NK-92 (cell line): ENCODE measurements around the gene CD82.

Experiments
- DNase-seq: peaks from one replicate; lab custom pipeline; 2025; ENCODE audit not compliant: unreplicated experiment; lab: John Stamatoyannopoulos, UW

Gene CD82

GRCh38 chr11:44565211-44565952 is at the start of gene CD82:
Gene CD82 (plus strand): TSS chr11:44565663. CDS start chr11:44594663, 29,000 bp downstream.
- DNase-seq, result peak; percentile 80

GRCh38 chr11:44516688-44517507 is 48.6 kb upstream of the CD82 start:
- DNase-seq, result no peak

GRCh38 chr11:44517541-44517940 is 47.9 kb upstream of the CD82 start:
- DNase-seq, result no peak

- DNase-seq, result no peak
These were observed 46.4 kb upstream of the CD82 start for GRCh38 chr11:44518968-44519550.

- no peak for DNase-seq
These were observed 45.3 kb upstream of the CD82 start for GRCh38 chr11:44519989-44520737.

- DNase-seq, result no peak
These were observed 44.3 kb upstream of the CD82 start for GRCh38 chr11:44521148-44521547.

GRCh38 chr11:44522294-44522693 is 43.2 kb upstream of the CD82 start:
- DNase-seq, result no peak

- DNase-seq, result no peak
These were observed 41.1 kb upstream of the CD82 start for GRCh38 chr11:44524346-44524745.

GRCh38 chr11:44524751-44525201 is 40.7 kb upstream of the CD82 start:
- DNase-seq, result no peak

GRCh38 chr11:44525473-44526252 is 39.8 kb upstream of the CD82 start:
- DNase-seq, result no peak

- DNase-seq, result no peak
These were observed 39.0 kb upstream of the CD82 start for GRCh38 chr11:44526438-44526837.

- no peak for DNase-seq
These were observed 38.0 kb upstream of the CD82 start for GRCh38 chr11:44527476-44527875.

- DNase-seq, result no peak
These were observed 37.4 kb upstream of the CD82 start for GRCh38 chr11:44528103-44528502.

GRCh38 chr11:44528581-44528980 is 36.9 kb upstream of the CD82 start:
- DNase-seq, result no peak

- no peak for DNase-seq
These were observed 35.5 kb upstream of the CD82 start for GRCh38 chr11:44529895-44530412.

- DNase-seq, result no peak
These were observed 34.9 kb upstream of the CD82 start for GRCh38 chr11:44530413-44531115.

- no peak for DNase-seq
These were observed 34.4 kb upstream of the CD82 start for GRCh38 chr11:44531116-44531504.

GRCh38 chr11:44531636-44532035 is 33.8 kb upstream of the CD82 start:
- DNase-seq, result no peak

GRCh38 chr11:44532809-44533208 is 32.7 kb upstream of the CD82 start:
- DNase-seq, result no peak
